K562 (cell line): ENCODE data around the gene SFXN5.

Source experiments
- ATF1 ChIP-seq, 2 experiments: fragments of 450-650 bp in 1 of 2; IDR thresholded peaks; 2 replicates each; pipeline ENCODE4 v1.6.1; 2016; ENCODE audit warnings: missing compliant biosample characterization in 1 of 2, missing genetic modification characterization in 1 of 2
- HDAC2 ChIP-seq: fragments of 450-650 bp; IDR thresholded peaks from 2 replicates; pipeline ENCODE4 v1.6.1; 2016; ENCODE audit warnings: mild to moderate bottlenecking
- JUN ChIP-seq, 2 experiments: sonication (generic) in 1 of 2; formaldehyde crosslinking in 1 of 2; IDR thresholded peaks; 2 replicates each; pipeline versions ENCODE4 v1.6.1 to v1.8.0; 2012 to 2022; ENCODE audit warnings: borderline replicate concordance in 2 of 2, mild to moderate bottlenecking in 2 of 2, improper control_type of control experiment in 1 of 2, low read depth in 1 of 2, low read length in 1 of 2, missing genetic modification reagents in 1 of 2
- MAX ChIP-seq: sonication (generic); formaldehyde crosslinking; IDR thresholded peaks from 2 replicates; pipeline ENCODE4 v1.9.0; 2022; ENCODE audit warnings: mild to moderate bottlenecking, missing genetic modification reagents
- RBM17 ChIP-seq: fragments of 200-400 bp; formaldehyde crosslinking; IDR thresholded peaks from 2 replicates; pipeline ENCODE4 v1.6.1; 2017; ENCODE audit warnings: low read depth, mild to moderate bottlenecking, low read length, borderline replicate concordance
- RBM22 ChIP-seq: fragments of 200-400 bp; formaldehyde crosslinking; IDR thresholded peaks from 2 replicates; pipeline ENCODE4 v1.6.1; 2018; ENCODE audit warnings: low read length, low read depth; ENCODE audit not compliant: poor library complexity, severe bottlenecking
- SAFB ChIP-seq: fragments of 200-400 bp; formaldehyde crosslinking; IDR thresholded peaks from 2 replicates; pipeline ENCODE4 v1.6.1; 2017; ENCODE audit warnings: low read depth, low read length, borderline replicate concordance
- YY1 ChIP-seq, 3 experiments: IDR thresholded peaks; 2 replicates each; pipeline ENCODE4 v1.6.1; 2011; ENCODE audit warnings: low read length in 2 of 3, mild to moderate bottlenecking in 2 of 3, moderate library complexity in 2 of 3, borderline replicate concordance in 1 of 3, control low read depth in 1 of 3, low read depth in 1 of 3; ENCODE audit not compliant: insufficient read depth in 3 of 3, insufficient replicate concordance in 2 of 3, control insufficient read depth in 1 of 3, insufficient read length in 1 of 3; ENCODE audit errors: extremely low read depth in 1 of 3
- ZBTB17 ChIP-seq: fragments of 450-650 bp; formaldehyde crosslinking; IDR thresholded peaks from 2 replicates; pipeline ENCODE4 v1.4.0; 2020; ENCODE audit warnings: mild to moderate bottlenecking
- ZBTB7A ChIP-seq: IDR thresholded peaks from 2 replicates; pipeline ENCODE4 v1.6.1; 2011; ENCODE audit warnings: low read depth, mild to moderate bottlenecking, low read length, moderate library complexity, borderline replicate concordance; ENCODE audit not compliant: control insufficient read depth
- ZNF140 ChIP-seq: fragments of 250-450 bp; sonication (Bioruptor Pico); IDR thresholded peaks from 2 replicates; pipeline ENCODE4 v1.8.0; 2021; ENCODE audit warnings: moderate library complexity, mild to moderate bottlenecking, inconsistent platforms
- ZNF274 ChIP-seq: IDR thresholded peaks from 2 replicates; pipeline ENCODE4 v1.6.1; 2011; ENCODE audit warnings: low read depth, mild to moderate bottlenecking, low read length, moderate library complexity, borderline replicate concordance
- TF ChIP-seq, protein P1 (sequence below), 3 experiments: IDR thresholded peaks in 2 of 3; conservative IDR thresholded peaks in 1 of 3; 2 replicates each; pipeline ENCODE4 v1.5.1; 2011 to 2012; ENCODE audit warnings: low read length in 3 of 3, mild to moderate bottlenecking in 3 of 3, control low read depth in 2 of 3, improper control_type of control experiment in 1 of 3, inconsistent platforms in 1 of 3, low read depth in 1 of 3, mixed read lengths in 1 of 3, moderate library complexity in 1 of 3; ENCODE audit not compliant: insufficient read depth in 2 of 3

GRCh38 chr2:73075477-73076373 is 4.2 kb upstream of the SFXN5 start:
- TF ChIP-seq RBM22 (no peak), ZBTB17 (CRISPR knock-in tag) (no peak), ATF1 (CRISPR knock-in tag; IDR thresholded peaks at IDR 0.05) (no peak), ATF1 (tag; IDR thresholded peaks at IDR 0.05) (no peak), HDAC2 (no peak), MAX (CRISPR knock-in tag) (no peak), YY1 (IDR thresholded peaks at IDR 0.05; ENCODE audit: borderline replicate concordance in 1 of 3, control insufficient read depth in 1 of 3, extremely low read depth in 1 of 3, insufficient read depth in 3 of 3, insufficient read length in 1 of 3, insufficient replicate concordance in 2 of 3, low read depth in 1 of 3, low read length in 2 of 3) (no peak), RBM17 (no peak), SAFB (no peak), ZNF140 (CRISPR knock-in tag) (no peak), JUN (IDR thresholded peaks at IDR 0.05; ENCODE audit: borderline replicate concordance, low read depth, low read length) (no peak), JUN (CRISPR knock-in tag; IDR thresholded peaks at IDR 0.05; ENCODE audit: borderline replicate concordance) (no peak), ZNF274 (no peak), ZBTB7A (no peak)
- TF ChIP-seq, protein P1, sequence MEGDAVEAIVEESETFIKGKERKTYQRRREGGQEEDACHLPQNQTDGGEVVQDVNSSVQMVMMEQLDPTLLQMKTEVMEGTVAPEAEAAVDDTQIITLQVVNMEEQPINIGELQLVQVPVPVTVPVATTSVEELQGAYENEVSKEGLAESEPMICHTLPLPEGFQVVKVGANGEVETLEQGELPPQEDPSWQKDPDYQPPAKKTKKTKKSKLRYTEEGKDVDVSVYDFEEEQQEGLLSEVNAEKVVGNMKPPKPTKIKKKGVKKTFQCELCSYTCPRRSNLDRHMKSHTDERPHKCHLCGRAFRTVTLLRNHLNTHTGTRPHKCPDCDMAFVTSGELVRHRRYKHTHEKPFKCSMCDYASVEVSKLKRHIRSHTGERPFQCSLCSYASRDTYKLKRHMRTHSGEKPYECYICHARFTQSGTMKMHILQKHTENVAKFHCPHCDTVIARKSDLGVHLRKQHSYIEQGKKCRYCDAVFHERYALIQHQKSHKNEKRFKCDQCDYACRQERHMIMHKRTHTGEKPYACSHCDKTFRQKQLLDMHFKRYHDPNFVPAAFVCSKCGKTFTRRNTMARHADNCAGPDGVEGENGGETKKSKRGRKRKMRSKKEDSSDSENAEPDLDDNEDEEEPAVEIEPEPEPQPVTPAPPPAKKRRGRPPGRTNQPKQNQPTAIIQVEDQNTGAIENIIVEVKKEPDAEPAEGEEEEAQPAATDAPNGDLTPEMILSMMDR (IDR thresholded peaks at IDR 0.05 in 2 of 3, conservative IDR thresholded peaks at IDR 0.05 in 1 of 3; ENCODE audit: insufficient read depth in 2 of 3, low read depth in 1 of 3, low read length in 3 of 3): no peak
